Suprapubic skin (tissue), 3 donors: ENCODE data around the gene MRPL4.

Experiments used
- CTCF ChIP-seq, 2 donors: fragments of 200-600 bp in 1 of 2; fragments of 450-650 bp in 1 of 2; sonication (generic) in 1 of 2; IDR thresholded peaks; one replicate each; pipeline ENCODE4 v1.5.1; 2016 to 2019; ENCODE audit warnings: antibody characterized with exemption in 2 of 2, mild to moderate bottlenecking in 1 of 2, moderate library complexity in 1 of 2
- POLR2A ChIP-seq, 2 donors: fragments of 450-650 bp; IDR thresholded peaks; one replicate each; pipeline ENCODE4 v1.6.1; 2017; ENCODE audit warnings: antibody characterized with exemption in 2 of 2, mild to moderate bottlenecking in 2 of 2, moderate library complexity in 2 of 2

GRCh38 chr19:10274589-10274988 lies 22.6 kb downstream of the MRPL4 start:
- TF ChIP-seq CTCF (IDR thresholded peaks at IDR 0.05) (no peak), POLR2A (IDR thresholded peaks at IDR 0.05) (no peak)
